Prostate gland (tissue), 2 donors: Measurements from ENCODE around the gene STX7.

Experiments used
- CTCF ChIP-seq, 4 experiments: fragments of 200-600 bp in 2 of 4; fragments of 450-650 bp in 2 of 4; sonication (generic) in 2 of 4; IDR thresholded peaks; 1 replicate in 3 of 4; 2 replicates in 1 of 4; pipeline ENCODE4 v1.5.1; 2016 to 2019; ENCODE audit warnings: antibody characterized with exemption in 4 of 4, mild to moderate bottlenecking in 2 of 4, moderate library complexity in 2 of 4
- POLR2A ChIP-seq: fragments of 450-650 bp; IDR thresholded peaks from one replicate; pipeline ENCODE4 v1.6.1; 2016; ENCODE audit warnings: antibody characterized with exemption, mild to moderate bottlenecking
- POLR2AphosphoS5 ChIP-seq: sonication (generic); formaldehyde crosslinking; IDR thresholded peaks from one replicate; pipeline ENCODE4 v1.6.1; 2017; ENCODE audit warnings: antibody characterized with exemption

GRCh38 chr6:132537977-132538376, 25.1 kb upstream of the STX7 start, which contains the start of gene TAAR9:
- no peak for TF ChIP-seq CTCF (IDR thresholded peaks at IDR 0.05)
- no peak for TF ChIP-seq POLR2A
- TF ChIP-seq POLR2AphosphoS5, result no peak
